HepG2 (cell line): ENCODE measurements around the gene JUND. TPM values are rescaled to one million over a fixed set of nuclear protein-coding genes. Genes with fewer than 3 reads are reported as not detected.

ENCODE experiments used
- ATM ChIP-seq: fragments of 450-650 bp; IDR thresholded peaks from 2 replicates; pipeline ENCODE4 v1.7.1; 2017; ENCODE audit warnings: mild to moderate bottlenecking, borderline replicate concordance
- DR1 ChIP-seq: sonication (generic); formaldehyde crosslinking; IDR thresholded peaks from 2 replicates; pipeline ENCODE4 v1.8.0; 2021; ENCODE audit warnings: mild to moderate bottlenecking, missing genetic modification reagents, inconsistent platforms
- FOXA3 ChIP-seq: IDR thresholded peaks from 2 replicates; pipeline ENCODE4 v1.6.1; 2016; ENCODE audit warnings: missing genetic modification reagents, missing compliant biosample characterization
- GATA4 ChIP-seq: sonication (generic); IDR thresholded peaks from 2 replicates; pipeline ENCODE4 v1.6.1; 2016; ENCODE audit warnings: antibody characterized with exemption, low read depth, borderline replicate concordance
- HDAC6 ChIP-seq: fragments of 200-600 bp; sonication (generic); IDR thresholded peaks from 2 replicates; pipeline ENCODE4 v1.7.0; 2017; ENCODE audit warnings: mild to moderate bottlenecking, antibody characterized with exemption, low read length, low read depth
- HNRNPH1 ChIP-seq: fragments of 200-400 bp; formaldehyde crosslinking; optimal IDR thresholded peaks from 2 replicates; pipeline ENCODE3; 2017; ENCODE audit warnings: mild to moderate bottlenecking, low read depth, low read length
- MXI1 ChIP-seq: IDR thresholded peaks from 3 replicates; pipeline ENCODE4 v1.6.1; 2012; ENCODE audit warnings: low read depth, low read length, inconsistent platforms, borderline replicate concordance
- NFRKB ChIP-seq: fragments of 450-650 bp; IDR thresholded peaks from 2 replicates; pipeline ENCODE4 v1.6.1; 2017
- RBFOX2 ChIP-seq: fragments of 200-400 bp; formaldehyde crosslinking; IDR thresholded peaks from 2 replicates; pipeline ENCODE4 v1.6.1; 2017; ENCODE audit warnings: low read depth, mild to moderate bottlenecking, low read length
- ZFY ChIP-seq: sonication (generic); formaldehyde crosslinking; IDR thresholded peaks from 2 replicates; pipeline ENCODE4 v1.4.0; 2020; ENCODE audit warnings: missing genetic modification reagents
- ZNF124 ChIP-seq: sonication (generic); formaldehyde crosslinking; IDR thresholded peaks from 2 replicates; pipeline ENCODE4 v1.4.0; 2020; ENCODE audit warnings: missing genetic modification reagents
- ZNF263 ChIP-seq: sonication (generic); formaldehyde crosslinking; IDR thresholded peaks from 2 replicates; pipeline ENCODE4 v1.4.0; 2020; ENCODE audit warnings: missing genetic modification reagents
- ZNF530 ChIP-seq: sonication (generic); formaldehyde crosslinking; IDR thresholded peaks from 2 replicates; pipeline ENCODE4 v1.5.0; 2020; ENCODE audit warnings: low read depth, mild to moderate bottlenecking, missing genetic modification reagents
- ZNF547 ChIP-seq: sonication (generic); formaldehyde crosslinking; IDR thresholded peaks from 2 replicates; pipeline ENCODE4 v1.5.1; 2020; ENCODE audit warnings: mild to moderate bottlenecking, missing genetic modification reagents
- ZNF563 ChIP-seq: sonication (generic); formaldehyde crosslinking; IDR thresholded peaks from 2 replicates; pipeline ENCODE4 v1.8.0; 2022; ENCODE audit warnings: mild to moderate bottlenecking, moderate library complexity, missing genetic modification reagents
- ZNF589 ChIP-seq: sonication (generic); formaldehyde crosslinking; conservative IDR thresholded peaks from 2 replicates; pipeline ENCODE4 v1.8.0; 2022; ENCODE audit warnings: mild to moderate bottlenecking, moderate library complexity, missing genetic modification reagents
- ZNF83 ChIP-seq: sonication (generic); formaldehyde crosslinking; IDR thresholded peaks from 2 replicates; pipeline ENCODE4 v1.4.0; 2020; ENCODE audit warnings: missing genetic modification reagents, mild to moderate bottlenecking, borderline replicate concordance
- ZSCAN25 ChIP-seq: sonication (generic); formaldehyde crosslinking; IDR thresholded peaks from 2 replicates; pipeline ENCODE4 v1.8.0; 2022; ENCODE audit warnings: mild to moderate bottlenecking, missing genetic modification reagents
- polyA plus RNA-seq, 8 experiments: library from polyadenylated mRNA; depleted of rRNA in 3 of 8; stranded (reverse) in 7 of 8; unstranded in 1 of 8; fragments of >200 nt; fragmentation: Illumina TruSeq in 4 of 8; extraction: Trizol in 4 of 8; gene quantifications; 2 replicates each; pipeline versions ENCODE4 v1.2.1 to v1.2.3, GENCODE V29; 2011 to 2016; ENCODE audit warnings: low read depth in 4 of 8, missing spikeins in 1 of 8, mixed read lengths in 1 of 8; ENCODE audit not compliant: insufficient read depth in 1 of 8
- total RNA-seq, 5 experiments: library from RNA; depleted of rRNA; stranded (reverse); fragments of >200 nt; fragmentation: Illumina TruSeq; extraction: Trizol; gene quantifications; 2 replicates each; pipeline ENCODE4 v1.2.3, GENCODE V29; 2016; ENCODE audit warnings: low read depth in 1 of 5
- TF ChIP-seq, protein P1 (sequence below): sonication (generic); formaldehyde crosslinking; IDR thresholded peaks from 2 replicates; pipeline ENCODE4 v1.4.0; 2020; ENCODE audit warnings: missing genetic modification reagents
- TF ChIP-seq, protein P2 (sequence below): sonication (generic); formaldehyde crosslinking; IDR thresholded peaks from 2 replicates; pipeline ENCODE4 v1.4.0; 2020; ENCODE audit warnings: missing genetic modification reagents
- TF ChIP-seq, protein P3 (sequence below): sonication (generic); formaldehyde crosslinking; IDR thresholded peaks from 2 replicates; pipeline ENCODE4 v1.5.1; 2020; ENCODE audit warnings: missing genetic modification reagents, mild to moderate bottlenecking, borderline replicate concordance
- TF ChIP-seq, protein P4 (sequence below): IDR thresholded peaks from 2 replicates; pipeline ENCODE4 v1.6.1; 2018; ENCODE audit warnings: missing genetic modification reagents, mild to moderate bottlenecking, missing compliant biosample characterization

JUND gene
- total and polyA plus RNA-seq, 2 of the 13 experiments (the other 11 are each of a cell fraction or from before 2014, with no cell fraction given) = 41.2 to 59.8 TPM

DNA sequence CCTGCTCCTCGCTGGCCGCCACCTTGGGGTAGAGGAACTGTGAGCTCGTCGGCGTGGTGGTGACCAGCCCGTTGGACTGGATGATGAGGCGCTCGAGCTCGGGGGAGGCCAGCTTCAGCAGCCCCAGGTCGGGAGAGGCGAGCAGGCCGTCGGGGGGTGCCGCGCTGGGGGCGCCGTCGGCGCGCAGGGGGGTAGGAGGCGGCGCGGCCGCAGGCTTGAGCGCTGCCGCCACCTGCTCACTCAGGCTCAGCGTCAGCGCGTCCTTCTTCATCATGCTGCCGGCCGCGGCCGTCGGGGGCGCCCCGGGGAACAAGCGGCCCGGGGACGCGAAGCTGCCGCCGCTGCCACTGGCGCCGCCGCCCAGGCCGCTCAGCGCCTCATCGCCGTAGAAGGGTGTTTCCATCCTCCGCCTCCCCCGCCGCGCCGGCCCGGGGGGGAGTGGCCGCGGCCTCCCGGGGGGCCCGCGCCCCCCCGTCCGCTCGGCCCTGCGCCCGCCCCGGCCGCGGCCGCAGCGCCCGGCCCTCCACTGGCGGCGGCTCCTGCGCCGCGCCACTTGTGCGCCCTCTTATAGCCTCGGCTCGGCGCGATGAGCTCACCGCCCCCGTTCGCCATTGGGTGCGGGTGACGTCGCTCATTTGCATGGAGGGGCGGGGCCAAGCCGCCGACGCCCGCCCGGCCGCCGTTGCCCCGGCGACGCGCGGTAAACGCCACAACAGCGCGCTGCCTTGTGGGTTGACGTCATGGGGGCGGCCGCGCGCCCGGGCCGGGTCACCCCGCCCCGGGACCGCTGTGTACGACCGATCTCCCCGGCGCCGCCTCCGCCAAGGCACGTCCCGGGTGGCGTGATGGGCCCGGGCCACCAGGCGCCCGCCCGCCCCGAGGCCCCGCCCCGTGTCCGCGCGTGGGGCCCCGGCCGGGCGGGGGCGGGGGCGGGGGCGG is at the start of gene JUND (continued):
- TF ChIP-seq ZNF563 (0 out of 2 replicates have a peak, but pooled peaks have one; percentile 2), GATA4 (0 out of 2 replicates have a peak, but pooled peaks have one; percentile 52), ZNF530 (no peak), FOXA3 (CRISPR knock-in tag) (peak; percentile 48), ZNF263 (no peak), HDAC6 (no peak), ZNF547 (no peak), RBFOX2 (peak; percentile 96), ZSCAN25 (CRISPR knock-in tag) (peak; percentile 12; the same call in 1 of the 2 replicates), ZNF83 (no peak), NFRKB (no peak), HNRNPH1 (no peak), DR1 (CRISPR knock-in tag) (peak; percentile 85; the same call in 1 of the 2 replicates), ZNF124 (CRISPR knock-in tag) (no peak), MXI1 (peak; percentile 97; the same call in 2 of the 3 replicates), ZNF589 (CRISPR knock-in tag) (no peak; the same call in 1 of the 2 replicates), ATM (no peak), ZFY (CRISPR knock-in tag) (peak; percentile 75)
- TF ChIP-seq, protein P1, sequence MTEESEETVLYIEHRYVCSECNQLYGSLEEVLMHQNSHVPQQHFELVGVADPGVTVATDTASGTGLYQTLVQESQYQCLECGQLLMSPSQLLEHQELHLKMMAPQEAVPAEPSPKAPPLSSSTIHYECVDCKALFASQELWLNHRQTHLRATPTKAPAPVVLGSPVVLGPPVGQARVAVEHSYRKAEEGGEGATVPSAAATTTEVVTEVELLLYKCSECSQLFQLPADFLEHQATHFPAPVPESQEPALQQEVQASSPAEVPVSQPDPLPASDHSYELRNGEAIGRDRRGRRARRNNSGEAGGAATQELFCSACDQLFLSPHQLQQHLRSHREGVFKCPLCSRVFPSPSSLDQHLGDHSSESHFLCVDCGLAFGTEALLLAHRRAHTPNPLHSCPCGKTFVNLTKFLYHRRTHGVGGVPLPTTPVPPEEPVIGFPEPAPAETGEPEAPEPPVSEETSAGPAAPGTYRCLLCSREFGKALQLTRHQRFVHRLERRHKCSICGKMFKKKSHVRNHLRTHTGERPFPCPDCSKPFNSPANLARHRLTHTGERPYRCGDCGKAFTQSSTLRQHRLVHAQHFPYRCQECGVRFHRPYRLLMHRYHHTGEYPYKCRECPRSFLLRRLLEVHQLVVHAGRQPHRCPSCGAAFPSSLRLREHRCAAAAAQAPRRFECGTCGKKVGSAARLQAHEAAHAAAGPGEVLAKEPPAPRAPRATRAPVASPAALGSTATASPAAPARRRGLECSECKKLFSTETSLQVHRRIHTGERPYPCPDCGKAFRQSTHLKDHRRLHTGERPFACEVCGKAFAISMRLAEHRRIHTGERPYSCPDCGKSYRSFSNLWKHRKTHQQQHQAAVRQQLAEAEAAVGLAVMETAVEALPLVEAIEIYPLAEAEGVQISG (CRISPR knock-in tag) = peak; percentile 82; the same call in 1 of the 2 replicates
- TF ChIP-seq, protein P2, sequence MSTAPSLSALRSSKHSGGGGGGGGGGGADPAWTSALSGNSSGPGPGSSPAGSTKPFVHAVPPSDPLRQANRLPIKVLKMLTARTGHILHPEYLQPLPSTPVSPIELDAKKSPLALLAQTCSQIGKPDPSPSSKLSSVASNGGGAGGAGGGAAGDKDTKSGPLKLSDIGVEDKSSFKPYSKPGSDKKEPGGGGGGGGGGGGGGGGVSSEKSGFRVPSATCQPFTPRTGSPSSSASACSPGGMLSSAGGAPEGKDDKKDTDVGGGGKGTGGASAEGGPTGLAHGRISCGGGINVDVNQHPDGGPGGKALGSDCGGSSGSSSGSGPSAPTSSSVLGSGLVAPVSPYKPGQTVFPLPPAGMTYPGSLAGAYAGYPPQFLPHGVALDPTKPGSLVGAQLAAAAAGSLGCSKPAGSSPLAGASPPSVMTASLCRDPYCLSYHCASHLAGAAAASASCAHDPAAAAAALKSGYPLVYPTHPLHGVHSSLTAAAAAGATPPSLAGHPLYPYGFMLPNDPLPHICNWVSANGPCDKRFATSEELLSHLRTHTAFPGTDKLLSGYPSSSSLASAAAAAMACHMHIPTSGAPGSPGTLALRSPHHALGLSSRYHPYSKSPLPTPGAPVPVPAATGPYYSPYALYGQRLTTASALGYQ = 0 out of 2 replicates have a peak, but pooled peaks have one; percentile 15
- TF ChIP-seq, protein P3, sequence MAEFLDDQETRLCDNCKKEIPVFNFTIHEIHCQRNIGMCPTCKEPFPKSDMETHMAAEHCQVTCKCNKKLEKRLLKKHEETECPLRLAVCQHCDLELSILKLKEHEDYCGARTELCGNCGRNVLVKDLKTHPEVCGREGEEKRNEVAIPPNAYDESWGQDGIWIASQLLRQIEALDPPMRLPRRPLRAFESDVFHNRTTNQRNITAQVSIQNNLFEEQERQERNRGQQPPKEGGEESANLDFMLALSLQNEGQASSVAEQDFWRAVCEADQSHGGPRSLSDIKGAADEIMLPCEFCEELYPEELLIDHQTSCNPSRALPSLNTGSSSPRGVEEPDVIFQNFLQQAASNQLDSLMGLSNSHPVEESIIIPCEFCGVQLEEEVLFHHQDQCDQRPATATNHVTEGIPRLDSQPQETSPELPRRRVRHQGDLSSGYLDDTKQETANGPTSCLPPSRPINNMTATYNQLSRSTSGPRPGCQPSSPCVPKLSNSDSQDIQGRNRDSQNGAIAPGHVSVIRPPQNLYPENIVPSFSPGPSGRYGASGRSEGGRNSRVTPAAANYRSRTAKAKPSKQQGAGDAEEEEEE (CRISPR knock-in tag) = no peak
- TF ChIP-seq, protein P4, sequence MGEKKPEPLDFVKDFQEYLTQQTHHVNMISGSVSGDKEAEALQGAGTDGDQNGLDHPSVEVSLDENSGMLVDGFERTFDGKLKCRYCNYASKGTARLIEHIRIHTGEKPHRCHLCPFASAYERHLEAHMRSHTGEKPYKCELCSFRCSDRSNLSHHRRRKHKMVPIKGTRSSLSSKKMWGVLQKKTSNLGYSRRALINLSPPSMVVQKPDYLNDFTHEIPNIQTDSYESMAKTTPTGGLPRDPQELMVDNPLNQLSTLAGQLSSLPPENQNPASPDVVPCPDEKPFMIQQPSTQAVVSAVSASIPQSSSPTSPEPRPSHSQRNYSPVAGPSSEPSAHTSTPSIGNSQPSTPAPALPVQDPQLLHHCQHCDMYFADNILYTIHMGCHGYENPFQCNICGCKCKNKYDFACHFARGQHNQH (CRISPR knock-in tag) = 0 out of 2 replicates have a peak, but pooled peaks have one; percentile 9
